Measurements from ENCODE around the gene HNRNPA3.
A peak's percentile ranks its signal among the peaks of the same experiment; 100 is the strongest.
"Not testable (repeated sequence)": the region's sequence is repeated elsewhere in the genome, so short reads cannot be mapped to it uniquely, and the experiment has no call there.

Gene HNRNPA3

DNA sequence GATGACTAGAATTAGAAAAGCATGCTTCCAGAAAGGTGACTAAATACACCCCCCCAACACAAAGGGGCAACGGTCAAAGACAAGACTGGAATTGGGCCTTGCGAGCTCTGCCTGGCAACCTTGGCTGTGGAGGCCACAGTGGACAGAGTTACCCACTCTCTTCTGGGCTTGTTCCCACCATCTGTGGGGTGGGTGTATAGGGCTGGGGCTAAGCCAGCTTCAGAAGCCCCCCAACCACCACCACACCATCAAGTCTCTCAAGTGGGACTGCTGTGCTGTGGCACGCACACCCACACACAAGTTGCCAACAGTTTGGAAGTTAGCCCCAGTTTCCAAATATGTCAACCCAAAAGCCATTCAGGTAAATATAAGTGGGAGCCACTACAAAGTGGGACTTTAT lies 44.1 kb downstream of the HNRNPA3 start:
- no peak for DNase-seq

- DNase-seq, result no peak
Observed at GRCh38 chr2:177257471-177257870, 44.9 kb downstream of the HNRNPA3 start.

DNA sequence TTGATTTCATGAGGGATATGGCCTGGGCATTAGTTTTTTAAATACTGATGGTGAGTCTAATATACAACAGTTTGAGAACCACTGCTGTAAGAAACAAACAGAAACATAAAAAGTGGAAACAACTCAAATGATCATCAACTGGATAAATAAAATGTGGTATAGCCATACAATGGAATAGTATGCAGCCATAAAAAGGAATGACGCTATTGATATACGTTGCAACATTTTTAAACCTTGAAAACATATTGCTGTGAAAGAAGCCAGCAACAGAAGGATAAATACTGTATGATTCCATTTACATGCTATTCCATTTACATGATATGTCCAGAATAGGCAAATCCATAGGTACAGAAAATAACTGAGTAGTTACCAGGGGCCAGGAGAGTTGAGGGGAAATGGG lies 45.5 kb downstream of the HNRNPA3 start:
- DNase-seq, result no peak

GRCh38 chr2:177260379-177260778 lies 47.8 kb downstream of the HNRNPA3 start:
- DNase-seq, result no peak

GRCh38 chr2:177261116-177262060 lies 48.8 kb downstream of the HNRNPA3 start:
- no peak for DNase-seq

DNA sequence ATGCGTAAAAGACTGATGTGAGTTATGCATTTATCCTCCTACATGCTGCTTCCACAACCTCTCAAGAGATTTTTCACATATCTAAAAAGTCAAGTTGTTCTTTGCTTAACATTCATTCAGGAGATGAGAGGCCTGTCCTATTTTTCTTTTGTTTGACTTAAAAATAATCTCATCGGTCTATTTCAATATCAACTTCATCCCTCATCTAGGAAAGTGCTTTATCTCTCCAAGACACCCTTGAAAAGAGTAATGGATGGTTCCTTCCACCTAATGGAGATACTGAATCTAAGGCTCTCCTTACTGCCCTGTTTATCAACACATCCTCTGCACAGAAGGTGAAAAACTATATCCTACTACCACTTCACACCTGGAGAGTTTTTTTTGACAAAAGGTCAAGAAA lies 49.5 kb downstream of the HNRNPA3 start:
- DNase-seq, result peak; percentile 40

GRCh38 chr2:177262958-177263450 lies 50.4 kb downstream of the HNRNPA3 start:
- no peak for DNase-seq

DNA sequence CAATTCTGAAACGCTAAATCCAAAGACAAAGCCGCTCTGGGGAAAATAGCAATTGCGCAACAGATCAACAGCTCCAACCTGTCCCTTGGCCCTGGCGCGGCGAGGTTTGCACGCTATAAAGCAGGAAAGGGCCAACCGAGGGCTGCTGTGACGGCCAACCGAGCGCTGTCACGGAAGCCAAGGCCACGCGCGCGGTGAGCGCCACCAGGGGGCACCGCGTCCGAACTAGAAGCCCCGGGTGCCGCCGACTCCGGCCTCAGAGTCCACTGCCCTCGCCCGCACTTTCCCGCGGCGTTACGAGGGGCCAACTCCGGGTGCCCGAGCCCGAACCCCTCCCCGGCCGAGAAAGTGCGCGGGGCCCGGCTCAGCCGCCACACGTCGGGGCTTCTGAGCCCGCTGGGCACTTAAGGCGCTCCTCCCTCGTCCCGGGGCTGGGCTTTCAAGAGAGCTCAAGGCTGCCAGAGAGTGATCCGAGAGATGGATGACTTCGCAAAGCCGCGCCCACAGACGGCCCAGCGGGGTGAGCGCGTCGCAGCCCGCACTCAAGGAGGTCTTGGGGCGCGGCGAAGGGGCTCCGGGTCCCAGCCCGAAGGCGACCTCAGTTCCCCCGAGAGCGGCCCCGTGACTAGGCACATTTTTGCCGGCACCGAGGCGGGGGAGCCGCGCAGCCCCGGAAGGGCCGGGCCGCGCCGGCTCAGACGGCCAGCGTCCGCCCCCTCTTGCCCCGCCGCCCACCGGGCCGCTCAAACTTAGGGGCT lies 51.0 kb downstream of the HNRNPA3 start:
- DNase-seq, result peak; percentile 94

DNA sequence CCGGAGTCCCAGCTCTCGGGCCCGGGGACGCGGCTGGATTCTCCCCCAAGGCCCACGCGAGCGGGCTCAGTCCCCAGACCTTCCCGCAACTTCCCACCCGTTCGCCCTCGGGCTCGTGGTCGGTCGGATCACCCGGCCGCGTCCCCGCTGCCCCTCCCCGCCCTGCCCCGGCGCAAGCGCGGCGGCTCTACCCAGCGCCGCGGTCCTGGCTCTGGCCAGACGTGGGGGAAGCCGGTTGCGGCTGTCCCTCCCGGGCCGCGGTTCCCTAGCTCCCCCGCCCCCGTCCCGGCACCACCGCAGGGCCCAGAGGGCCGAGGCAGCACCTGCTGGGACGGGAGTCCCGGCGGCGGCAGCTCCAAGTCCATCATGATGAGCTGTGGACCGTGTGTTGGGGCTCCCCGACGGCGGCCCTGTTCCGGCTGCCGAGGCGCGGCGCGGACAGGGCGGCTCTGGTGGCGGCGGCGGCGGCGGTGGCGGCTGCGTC lies 51.7 kb downstream of the HNRNPA3 start:
- no peak for DNase-seq

DNA sequence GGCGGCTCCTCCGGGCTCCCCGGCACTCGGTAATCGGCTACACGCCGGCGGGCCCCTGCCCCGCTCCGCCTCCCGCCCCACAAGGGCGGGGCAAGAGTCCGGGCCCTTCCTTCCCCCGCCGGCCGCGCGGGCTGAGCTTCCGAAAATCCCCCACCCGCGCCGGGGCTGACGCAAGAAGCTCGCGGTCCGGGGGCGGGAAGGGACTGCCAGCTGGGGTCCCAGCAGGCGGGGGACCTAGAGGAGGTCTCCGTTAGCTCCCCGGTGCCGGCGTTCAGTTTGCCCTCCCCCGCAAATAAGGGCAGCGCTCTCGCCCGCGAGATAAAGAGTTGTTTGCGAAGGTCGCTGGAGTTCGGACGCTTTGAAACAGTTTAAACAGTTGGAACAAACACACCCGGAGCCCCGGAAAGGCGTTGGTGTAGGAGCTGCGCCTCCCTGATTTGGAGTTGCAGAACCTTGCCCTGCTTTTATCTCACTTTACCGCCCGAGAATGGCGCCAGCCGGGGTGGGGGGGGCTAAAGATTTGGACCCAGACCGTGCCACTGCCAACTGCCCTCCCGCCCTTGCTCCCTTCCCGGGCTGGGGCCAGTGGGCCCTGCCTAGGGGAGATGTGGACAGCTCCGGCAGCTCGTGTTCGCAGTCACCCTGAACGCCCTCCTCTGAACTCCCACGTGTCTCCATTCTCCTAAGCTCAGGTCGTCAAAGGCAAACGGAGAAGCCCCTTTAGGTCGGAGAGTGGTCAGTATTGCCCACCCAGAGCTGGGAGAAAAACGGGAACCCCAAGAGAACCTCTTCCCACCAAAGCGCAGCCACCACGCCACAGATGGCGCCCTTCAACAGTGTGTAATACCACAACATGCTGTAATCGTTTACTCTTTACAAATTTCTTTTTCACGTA lies 52.3 kb downstream of the HNRNPA3 start, which contains the start of gene NFE2L2:
NFE2L2 (minus strand) TSS at position 35 of the 895 bp plus-strand sequence. CDS start 151 bp downstream, outside the sequence.
- DNase-seq, result peak; percentile 64

- no peak for DNase-seq
Observed at GRCh38 chr2:177265824-177266817, 53.5 kb downstream of the HNRNPA3 start.

- DNase-seq, result not testable (repeated sequence)
Observed at GRCh38 chr2:177266955-177267354, 54.4 kb downstream of the HNRNPA3 start.

DNA sequence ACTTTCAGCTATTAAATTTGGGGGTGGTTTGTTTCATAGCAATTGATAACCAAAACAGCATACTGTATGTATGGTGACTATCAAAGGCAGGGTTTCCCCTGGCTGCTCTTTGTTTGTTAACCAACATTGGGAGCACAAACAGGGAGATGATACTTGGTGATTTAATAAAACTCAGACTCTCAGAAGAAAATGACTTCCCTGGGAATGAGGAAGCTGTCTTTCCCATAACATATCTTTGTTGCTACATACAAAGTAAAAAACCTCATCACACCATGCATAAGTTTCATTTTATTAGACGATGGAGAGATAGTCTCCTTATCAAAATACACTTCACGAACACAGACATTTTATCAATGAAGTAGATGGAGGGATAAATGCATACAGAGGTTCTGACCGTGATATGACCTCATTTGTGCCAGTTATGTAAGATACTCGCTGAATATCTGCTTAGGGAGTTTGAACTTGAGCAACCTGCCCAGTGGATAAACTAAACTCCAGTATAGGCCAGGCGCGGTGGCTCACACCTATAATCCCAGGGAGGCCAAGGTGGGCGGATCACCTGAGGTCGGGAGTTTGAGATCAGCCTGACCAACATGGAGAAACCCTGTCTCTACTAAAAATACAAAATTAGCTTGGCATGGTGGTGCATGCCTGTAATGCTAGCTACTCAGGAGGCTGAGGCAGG lies 55.7 kb downstream of the HNRNPA3 start:
- DNase-seq, result no peak

- DNase-seq, result no peak
Observed at GRCh38 chr2:177268901-177269300, 56.3 kb downstream of the HNRNPA3 start.

DNA sequence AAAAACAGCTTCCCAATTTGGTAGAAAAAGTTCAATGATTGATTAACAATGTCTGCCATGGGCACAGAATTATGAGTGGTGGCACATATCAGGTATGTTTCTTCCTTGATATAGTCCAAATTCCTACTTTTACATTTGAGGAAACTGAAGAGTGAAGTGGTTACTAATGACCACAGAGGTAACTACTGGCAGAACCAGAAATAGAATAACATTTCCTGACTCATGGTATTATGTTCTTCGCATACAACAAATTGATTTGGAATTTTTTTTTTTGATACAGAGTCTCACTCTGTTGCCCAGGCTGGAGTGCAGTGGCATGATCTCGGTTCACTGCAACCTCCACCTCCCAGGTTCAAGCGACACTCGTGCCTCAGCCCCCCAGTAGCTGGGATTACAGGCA lies 57.9 kb downstream of the HNRNPA3 start:
- DNase-seq, result no peak

GRCh38 chr2:177271981-177272666 lies 59.5 kb downstream of the HNRNPA3 start:
- no peak for DNase-seq

DNA sequence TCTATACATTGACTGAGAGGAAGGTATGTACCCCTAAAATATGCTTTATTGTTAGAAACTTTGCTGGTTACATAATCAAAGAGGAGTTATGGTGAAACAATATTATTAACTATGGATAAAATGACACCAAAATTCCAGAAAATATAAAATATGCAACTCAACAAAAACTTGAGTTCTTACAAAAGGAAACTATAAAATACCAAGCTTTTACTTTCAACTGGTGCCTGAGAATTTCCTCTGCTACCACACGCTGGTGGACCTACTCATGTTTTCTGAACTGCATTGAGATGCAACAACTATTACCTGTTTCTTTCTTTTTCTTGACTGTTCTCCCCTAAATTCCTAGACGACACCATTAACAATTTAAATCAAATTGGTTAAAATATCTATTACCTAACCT lies 60.2 kb downstream of the HNRNPA3 start:
- DNase-seq, result no peak

DNA sequence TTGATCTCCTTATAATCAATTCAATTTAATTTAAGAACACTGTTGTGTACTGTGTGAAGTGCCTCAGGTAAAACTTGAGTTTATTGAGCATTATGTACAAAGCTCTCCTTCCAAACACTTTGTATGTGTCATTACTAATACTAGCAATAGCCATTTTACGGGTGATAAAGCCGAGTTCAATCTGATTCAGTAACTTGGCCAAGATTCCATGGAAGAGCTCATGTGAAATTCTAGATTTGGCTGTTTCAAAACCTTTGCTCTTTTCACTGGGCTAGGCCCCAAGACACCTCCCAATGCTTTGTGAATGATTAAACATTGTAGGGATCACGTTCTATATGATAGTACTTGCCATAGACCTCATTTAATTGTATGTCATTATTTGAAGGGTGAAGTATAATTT lies 60.8 kb downstream of the HNRNPA3 start:
- no peak for DNase-seq
